WTC11 (cell line): ENCODE results near the gene HLA-E. TPM values are rescaled to one million over a fixed set of nuclear protein-coding genes. Genes with fewer than 3 reads are reported as not detected.

Experiments
- ATAC-seq: fragments of 200-7000 bp; cut with Tn5 transposase; 2 replicates; pipeline ENCODE4 v1.10.0; 2021; ENCODE audit warnings: mild to moderate bottlenecking, moderate library complexity
- CTCF ChIA-PET: fragments of 300-600 bp; sonication (Branson Sonifier 250); formaldehyde crosslinking; loops from one replicate; lab custom pipeline; 2021; ENCODE audit warnings: antibody characterized with exemption; lab: Charles Lee
- POLR2A ChIA-PET: fragments of 350-600 bp; sonication (Branson Sonifier 250); formaldehyde crosslinking; loops from one replicate; lab custom pipeline; 2021; ENCODE audit warnings: antibody characterized with exemption; lab: Charles Lee
- DNase-seq: peaks from one replicate; pipeline ENCODE4 v3.0.0; 2021; ENCODE audit warnings: low spot score
- H3K27ac Mint-ChIP-seq: 2 replicates; pipeline ENCODE4 v1.8.0; 2021; ENCODE audit warnings: mixed read lengths
- H3K27me3 Mint-ChIP-seq: 2 replicates; pipeline ENCODE4 v1.8.0; 2021; ENCODE audit warnings: low read depth, mild to moderate bottlenecking, moderate library complexity, mixed read lengths
- H3K36me3 Mint-ChIP-seq: 2 replicates; pipeline ENCODE4 v1.8.0; 2021; ENCODE audit warnings: mixed read lengths
- H3K4me1 Mint-ChIP-seq: 2 replicates; pipeline ENCODE4 v1.8.0; 2022; ENCODE audit warnings: mixed read lengths
- H3K4me3 Mint-ChIP-seq: 2 replicates; pipeline ENCODE4 v1.8.0; 2021; ENCODE audit warnings: mild to moderate bottlenecking, moderate library complexity, mixed read lengths
- H3K9me3 Mint-ChIP-seq: 2 replicates; pipeline ENCODE4 v1.8.0; 2021; ENCODE audit warnings: mixed read lengths
- ARID4B ChIP-seq: sonication (generic); formaldehyde crosslinking; IDR thresholded peaks from 2 replicates; pipeline ENCODE4 v1.8.0; 2023; ENCODE audit warnings: missing genetic modification reagents, mild to moderate bottlenecking, borderline replicate concordance
- E2F5 ChIP-seq: sonication (generic); formaldehyde crosslinking; IDR thresholded peaks from 2 replicates; pipeline ENCODE4 v1.8.1; 2022; ENCODE audit warnings: mild to moderate bottlenecking, moderate library complexity, missing genetic modification reagents
- ELF4 ChIP-seq: sonication (generic); formaldehyde crosslinking; IDR thresholded peaks from 2 replicates; pipeline ENCODE4 v1.8.1; 2022; ENCODE audit warnings: low read depth, mild to moderate bottlenecking, moderate library complexity, missing genetic modification reagents
- ERG ChIP-seq: fragments of 250-450 bp; sonication (Bioruptor Pico); IDR thresholded peaks from 2 replicates; pipeline ENCODE4 v1.8.0; 2021; ENCODE audit warnings: mild to moderate bottlenecking
- ESRRA ChIP-seq: sonication (generic); formaldehyde crosslinking; IDR thresholded peaks from 2 replicates; pipeline ENCODE4 v1.8.1; 2022; ENCODE audit warnings: mild to moderate bottlenecking, missing genetic modification reagents, borderline replicate concordance
- FOXP1 ChIP-seq: sonication (generic); formaldehyde crosslinking; IDR thresholded peaks from 2 replicates; pipeline ENCODE4 v1.8.0; 2022; ENCODE audit warnings: missing genetic modification reagents, mild to moderate bottlenecking, moderate library complexity, borderline replicate concordance
- HMGXB4 ChIP-seq: sonication (generic); formaldehyde crosslinking; IDR thresholded peaks from 2 replicates; pipeline ENCODE4 v1.8.1; 2023; ENCODE audit warnings: mild to moderate bottlenecking, moderate library complexity, missing genetic modification reagents
- JAZF1 ChIP-seq: fragments of 250-450 bp; sonication (Bioruptor Pico); IDR thresholded peaks from 2 replicates; pipeline ENCODE4 v1.9.0; 2021; ENCODE audit warnings: moderate library complexity, mild to moderate bottlenecking, inconsistent platforms
- MAX ChIP-seq: sonication (generic); formaldehyde crosslinking; IDR thresholded peaks from 2 replicates; pipeline ENCODE4 v1.8.0; 2022; ENCODE audit warnings: mild to moderate bottlenecking, missing genetic modification reagents
- MYBL2 ChIP-seq: sonication (generic); formaldehyde crosslinking; IDR thresholded peaks from 2 replicates; pipeline ENCODE4 v1.8.1; 2023; ENCODE audit warnings: mild to moderate bottlenecking, moderate library complexity, missing genetic modification reagents
- NR1H2 ChIP-seq: sonication (generic); formaldehyde crosslinking; IDR thresholded peaks from 2 replicates; pipeline ENCODE4 v1.9.0; 2021; ENCODE audit warnings: mild to moderate bottlenecking, moderate library complexity, missing genetic modification reagents
- NR3C1 ChIP-seq: sonication (generic); formaldehyde crosslinking; conservative IDR thresholded peaks from 2 replicates; pipeline ENCODE4 v1.8.1; 2023; ENCODE audit warnings: low read depth, mild to moderate bottlenecking, missing genetic modification reagents
- SMAD4 ChIP-seq: sonication (generic); formaldehyde crosslinking; IDR thresholded peaks from 2 replicates; pipeline ENCODE4 v1.8.0; 2022; ENCODE audit warnings: mild to moderate bottlenecking, missing genetic modification reagents
- ZMAT4 ChIP-seq: fragments of 250-450 bp; sonication (Bioruptor Pico); IDR thresholded peaks from 2 replicates; pipeline ENCODE4 v1.9.0; 2021; ENCODE audit warnings: mild to moderate bottlenecking
- ZNF138 ChIP-seq: sonication (generic); formaldehyde crosslinking; conservative IDR thresholded peaks from 2 replicates; pipeline ENCODE4 v1.8.1; 2022; ENCODE audit warnings: mild to moderate bottlenecking, moderate library complexity, missing genetic modification reagents
- ZNF281 ChIP-seq: sonication (generic); formaldehyde crosslinking; IDR thresholded peaks from 2 replicates; pipeline ENCODE4 v1.8.0; 2023; ENCODE audit warnings: mild to moderate bottlenecking, missing genetic modification reagents
- ZNF512 ChIP-seq: sonication (generic); formaldehyde crosslinking; IDR thresholded peaks from 2 replicates; pipeline ENCODE4 v1.8.1; 2022; ENCODE audit warnings: missing genetic modification reagents, borderline replicate concordance
- total RNA-seq: library from RNA; stranded (reverse); gene quantifications from 3 replicates; pipeline ENCODE4 v1.2.3, GENCODE V29; 2021

HLA-E gene
- total RNA-seq, 1 experiment from 2014 or later: 44.7 TPM

- Mint-ChIP-seq H3K9me3 (no peaks in the 10 kb centered on the region), H3K36me3 (no peaks in the 10 kb centered on the region), H3K4me1 (no peaks in the 10 kb centered on the region), H3K4me3 (no peak overlapping the region), H3K27ac (no peak overlapping the region), H3K27me3 (peaks cover 97% of the 10 kb centered on the region)
- CTCF ChIA-PET: no interaction called here
- ATAC-seq: no peak
- no peak for DNase-seq
- TF ChIP-seq ELF4 (no peak), NR3C1 (CRISPR knock-in tag) (no peak), ERG (CRISPR knock-in tag) (no peak), ESRRA (no peak), ZNF281 (no peak), ZMAT4 (no peak), E2F5 (no peak), ARID4B (CRISPR knock-in tag) (no peak), HMGXB4 (CRISPR knock-in tag) (no peak), MYBL2 (CRISPR knock-in tag) (no peak), JAZF1 (CRISPR knock-in tag) (no peak), ZNF512 (CRISPR knock-in tag) (no peak), ZNF138 (CRISPR knock-in tag) (no peak), NR1H2 (CRISPR knock-in tag) (no peak), SMAD4 (CRISPR knock-in tag) (no peak), MAX (CRISPR knock-in tag) (no peak), FOXP1 (CRISPR knock-in tag) (no peak)
- POLR2A ChIA-PET: no interaction called here
Observed at GRCh38 chr6:30461055-30461454, 28.3 kb upstream of the HLA-E start.
